Kidney epithelial cell (primary cell): ENCODE measurements around the gene SLC35E1. TPM values are rescaled to one million over a fixed set of nuclear protein-coding genes. Genes with fewer than 3 reads are reported as not detected.
"Not testable (repeated sequence)": the region's sequence is repeated elsewhere in the genome, so short reads cannot be mapped to it uniquely, and the experiment has no call there.

ENCODE experiments used
- DNase-seq: peaks from one replicate; pipeline ENCODE4 v3.0.0-alpha.2; 2010; ENCODE audit warnings: low read depth
- H3K27me3 ChIP-seq: 2 replicates; pipeline ENCODE4 v1.6.0; 2011; ENCODE audit warnings: low read length; ENCODE audit not compliant: control insufficient read depth, insufficient read depth
- H3K36me3 ChIP-seq: 2 replicates; pipeline ENCODE4 v1.5.1; 2011; ENCODE audit warnings: low read length; ENCODE audit not compliant: control insufficient read depth, insufficient read depth
- H3K4me3 ChIP-seq: 2 replicates; pipeline ENCODE4 v1.5.1; 2011; ENCODE audit warnings: low read depth, mild to moderate bottlenecking, control low read depth, low read length
- total RNA-seq: library from RNA; depleted of rRNA; stranded (reverse); fragments of >200 nt; gene quantifications from 2 replicates; pipeline ENCODE4 v1.2.3, GENCODE V29; 2015
- TF ChIP-seq, protein P1 (sequence below): IDR thresholded peaks from 2 replicates; pipeline ENCODE4 v1.5.1; 2011; ENCODE audit warnings: mild to moderate bottlenecking, moderate library complexity, low read length, control low read depth, inconsistent platforms; ENCODE audit not compliant: insufficient read depth, poor library complexity, severe bottlenecking

The SLC35E1 gene
- total RNA-seq, 1 donor from 2014 or later, result 60.9 TPM

DNA sequence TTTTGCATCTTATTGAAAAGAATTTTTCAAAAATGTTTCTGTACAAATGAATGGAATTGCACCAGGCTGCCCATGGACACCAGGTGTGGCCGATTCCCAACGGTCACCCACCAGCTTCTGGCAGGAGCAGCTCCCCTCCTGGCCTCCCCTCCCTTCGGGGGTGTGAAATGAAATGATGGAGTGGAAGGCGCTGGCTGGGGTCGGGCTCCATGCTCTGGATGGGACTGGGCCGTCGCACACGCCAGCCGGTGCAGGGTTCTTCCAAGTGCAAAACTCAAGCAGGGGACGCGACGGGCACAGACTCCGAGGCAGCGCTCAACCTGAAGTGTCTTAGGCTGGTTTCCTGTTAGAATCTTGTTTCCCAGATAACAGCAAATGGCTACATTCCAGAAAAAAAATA lies 54.2 kb downstream of the SLC35E1 start:
- H3K4me3 ChIP-seq, result no peak overlapping the region
- TF ChIP-seq, protein P1, sequence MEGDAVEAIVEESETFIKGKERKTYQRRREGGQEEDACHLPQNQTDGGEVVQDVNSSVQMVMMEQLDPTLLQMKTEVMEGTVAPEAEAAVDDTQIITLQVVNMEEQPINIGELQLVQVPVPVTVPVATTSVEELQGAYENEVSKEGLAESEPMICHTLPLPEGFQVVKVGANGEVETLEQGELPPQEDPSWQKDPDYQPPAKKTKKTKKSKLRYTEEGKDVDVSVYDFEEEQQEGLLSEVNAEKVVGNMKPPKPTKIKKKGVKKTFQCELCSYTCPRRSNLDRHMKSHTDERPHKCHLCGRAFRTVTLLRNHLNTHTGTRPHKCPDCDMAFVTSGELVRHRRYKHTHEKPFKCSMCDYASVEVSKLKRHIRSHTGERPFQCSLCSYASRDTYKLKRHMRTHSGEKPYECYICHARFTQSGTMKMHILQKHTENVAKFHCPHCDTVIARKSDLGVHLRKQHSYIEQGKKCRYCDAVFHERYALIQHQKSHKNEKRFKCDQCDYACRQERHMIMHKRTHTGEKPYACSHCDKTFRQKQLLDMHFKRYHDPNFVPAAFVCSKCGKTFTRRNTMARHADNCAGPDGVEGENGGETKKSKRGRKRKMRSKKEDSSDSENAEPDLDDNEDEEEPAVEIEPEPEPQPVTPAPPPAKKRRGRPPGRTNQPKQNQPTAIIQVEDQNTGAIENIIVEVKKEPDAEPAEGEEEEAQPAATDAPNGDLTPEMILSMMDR, result no peak
- no peaks in the 10 kb centered on the region for H3K27me3 ChIP-seq
- no peak for DNase-seq
- peaks cover 3% of the 10 kb centered on the region for H3K36me3 ChIP-seq

DNA sequence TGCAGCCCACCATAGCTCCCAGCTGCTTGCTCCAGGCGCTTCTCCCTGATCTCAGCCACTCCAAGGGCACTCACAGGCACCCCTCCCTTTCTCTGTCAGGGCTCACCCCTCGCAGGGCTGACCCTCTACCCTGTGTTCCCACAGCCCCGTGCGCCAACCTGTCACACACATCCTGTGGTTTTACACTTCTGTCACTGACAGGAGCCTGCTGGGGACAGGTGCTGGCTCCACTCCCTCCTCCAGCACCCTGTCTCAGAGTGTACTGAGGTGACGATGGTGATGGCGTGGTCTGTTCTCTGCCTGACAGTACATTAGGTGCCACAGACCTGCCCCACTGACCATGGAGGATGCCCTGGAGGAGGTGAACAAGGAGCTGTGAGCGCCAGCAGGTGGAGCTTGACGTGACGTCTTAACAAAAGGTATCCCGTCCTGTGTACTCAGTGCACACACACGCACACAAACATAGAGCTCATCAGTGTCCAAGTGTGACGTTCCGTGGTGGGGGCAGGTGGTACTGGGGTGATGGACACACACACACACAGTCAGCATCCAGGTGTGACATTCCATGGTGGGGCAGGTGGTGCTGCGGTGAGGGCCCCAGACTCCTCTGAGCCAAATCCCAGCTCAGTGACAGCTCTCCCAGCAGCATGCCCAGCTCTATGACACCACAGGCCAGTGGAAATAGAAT lies 55.1 kb downstream of the SLC35E1 start:
- TF ChIP-seq, protein P1, result no peak
- Histone ChIP-seq H3K4me3 (no peak overlapping the region), H3K27me3 (no peaks in the 10 kb centered on the region), H3K36me3 (peaks cover 3% of the 10 kb centered on the region)
- no peak for DNase-seq

DNA sequence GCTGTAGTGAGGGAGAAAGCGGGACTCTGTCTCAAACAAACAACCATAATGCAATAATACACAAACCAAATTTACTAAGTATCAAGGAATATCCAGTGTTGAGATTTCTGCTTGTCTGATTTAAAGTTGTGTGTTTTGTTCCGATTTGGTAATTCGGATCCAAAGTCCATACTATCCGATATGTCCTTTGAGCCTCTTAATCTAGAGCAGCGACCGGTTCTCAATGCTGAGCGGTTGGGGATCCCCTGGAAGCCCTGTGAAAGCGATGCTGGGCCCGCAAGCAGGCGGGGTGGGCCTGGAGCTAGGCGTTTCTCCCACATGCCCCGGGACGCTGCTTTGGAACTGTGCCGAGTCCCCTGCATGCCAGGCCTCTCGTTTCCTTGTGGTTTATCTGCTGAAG lies 55.8 kb downstream of the SLC35E1 start:
- no peak for DNase-seq
- TF ChIP-seq, protein P1, result no peak
- Histone ChIP-seq H3K27me3 (no peaks in the 10 kb centered on the region), H3K4me3 (no peak overlapping the region), H3K36me3 (peaks cover 3% of the 10 kb centered on the region)

DNA sequence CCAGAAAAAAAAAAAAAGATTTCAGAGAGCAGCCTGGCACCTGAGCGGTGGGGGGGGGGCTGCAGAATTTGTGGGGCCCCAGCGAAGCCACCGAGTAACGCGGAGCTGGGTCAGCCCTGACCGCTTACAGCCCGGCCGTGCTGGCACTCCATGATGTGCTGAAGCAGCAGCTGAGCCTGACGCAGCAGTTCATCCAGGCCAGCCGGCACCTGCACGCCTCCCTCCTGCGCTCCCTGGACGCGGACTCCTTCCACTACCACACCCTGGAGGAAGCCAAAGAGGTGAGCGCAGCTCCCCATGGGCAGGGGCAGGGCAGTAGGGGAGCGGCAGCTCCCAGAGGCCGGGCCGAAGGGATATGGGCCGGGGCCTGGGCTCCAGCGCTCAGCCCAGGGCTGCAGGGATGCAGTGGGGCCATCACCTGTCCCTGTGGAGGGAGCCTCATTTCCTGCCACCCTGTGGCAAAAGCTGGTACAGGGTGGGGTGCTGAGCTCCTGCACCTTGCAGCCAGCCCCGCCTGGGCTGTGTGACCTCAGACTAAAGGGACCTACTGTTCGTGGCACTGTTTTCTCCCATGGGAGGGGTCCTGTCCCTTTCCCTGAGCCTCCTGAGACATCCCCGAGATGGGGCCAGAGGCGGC lies 57.7 kb downstream of the SLC35E1 start:
- Histone ChIP-seq H3K4me3 (no peak overlapping the region), H3K27me3 (no peaks in the 10 kb centered on the region), H3K36me3 (peaks cover 3% of the 10 kb centered on the region)
- TF ChIP-seq, protein P1, result no peak
- no peak for DNase-seq

DNA sequence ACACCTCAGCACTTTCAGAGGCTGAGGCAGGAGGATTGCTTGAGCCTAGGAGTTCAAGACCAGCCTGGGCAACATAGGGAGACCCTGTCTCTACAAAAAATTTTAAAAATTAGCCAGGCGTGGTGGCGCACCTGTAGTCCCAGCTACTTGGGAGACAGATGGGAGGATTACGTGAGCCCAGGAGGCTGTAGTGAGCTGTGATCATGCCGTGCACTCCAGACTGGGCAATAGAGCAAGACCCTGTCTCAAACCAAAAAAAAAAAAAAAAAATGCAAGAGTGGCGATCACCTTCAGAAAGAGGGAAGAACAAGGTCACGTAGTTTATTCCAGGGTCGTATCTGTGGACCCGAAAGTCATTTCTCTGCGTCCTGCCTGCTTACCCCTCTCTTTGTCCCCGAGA lies 59.6 kb downstream of the SLC35E1 start:
- H3K27me3 ChIP-seq, DNase-seq, H3K36me3 ChIP-seq, H3K4me3 ChIP-seq: not testable (repeated sequence)

DNA sequence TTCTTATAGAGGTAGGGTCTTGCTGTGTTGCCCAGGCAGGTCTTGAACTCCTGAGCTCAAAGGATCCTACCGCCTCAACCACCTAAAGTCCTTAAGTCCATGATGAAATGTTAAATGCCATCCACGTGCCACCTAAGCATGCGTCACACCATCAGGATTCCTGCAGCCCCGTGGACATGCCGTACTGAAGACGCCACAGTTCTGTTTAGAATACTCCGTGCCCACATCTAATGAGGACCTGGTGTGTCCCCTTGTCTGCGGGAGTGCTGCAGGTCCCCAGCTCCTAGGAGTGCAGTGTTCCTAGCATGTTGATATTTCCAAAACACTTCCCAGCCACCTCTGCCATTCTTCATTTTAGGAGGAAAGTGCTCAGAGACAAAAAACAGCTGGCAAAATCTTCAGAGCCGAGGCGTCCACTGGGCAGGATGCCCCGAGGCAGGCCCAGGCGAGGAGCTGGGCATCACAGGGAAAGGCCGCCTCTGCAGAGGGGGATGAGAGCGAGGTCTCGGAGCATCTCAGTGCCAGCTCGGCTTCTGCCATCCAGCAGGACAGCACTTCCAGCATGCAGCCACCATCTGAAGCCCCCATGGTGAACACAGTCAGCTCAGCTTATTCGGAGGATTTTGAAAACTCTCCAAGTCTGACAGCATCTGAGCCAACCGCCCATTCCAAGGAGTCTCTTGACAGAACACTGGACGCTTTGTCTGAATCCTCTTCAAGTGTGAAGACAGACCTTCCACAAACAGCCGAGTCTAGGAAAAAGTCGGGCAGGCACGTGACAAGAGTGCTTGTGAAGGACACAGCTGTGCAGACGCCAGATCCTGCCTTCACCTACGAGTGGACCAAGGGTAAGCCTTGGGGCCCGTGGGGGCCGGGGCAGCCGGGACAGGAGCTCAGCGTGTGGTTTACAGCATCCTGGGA lies 62.8 kb downstream of the SLC35E1 start:
- no peaks in the 10 kb centered on the region for H3K36me3 ChIP-seq
- no peak for DNase-seq
- TF ChIP-seq, protein P1, result no peak
- no peaks in the 10 kb centered on the region for H3K27me3 ChIP-seq
- H3K4me3 ChIP-seq, result no peak overlapping the region
